Ectodermal cell (in vitro differentiated cells): Measurements from ENCODE around the gene MRPL50.

Experiments used
- H3K27ac ChIP-seq: 2 replicates; pipeline ENCODE4 v1.7.0; 2013; ENCODE audit warnings: mild to moderate bottlenecking, low read depth, low read length; ENCODE audit not compliant: insufficient read depth, poor library complexity, severe bottlenecking
- H3K27me3 ChIP-seq: 2 replicates; pipeline ENCODE4 v1.7.0; 2013; ENCODE audit warnings: mild to moderate bottlenecking, low read length; ENCODE audit not compliant: insufficient read depth, control insufficient read depth, poor library complexity, severe bottlenecking
- H3K36me3 ChIP-seq: one replicate; pipeline ENCODE4 v1.7.0; 2013; ENCODE audit warnings: low read length; ENCODE audit not compliant: control insufficient read depth, insufficient read depth
- H3K4me1 ChIP-seq: one replicate; pipeline ENCODE4 v1.7.0; 2013; ENCODE audit warnings: low read length; ENCODE audit not compliant: control insufficient read depth, insufficient read depth
- H3K4me3 ChIP-seq: 2 replicates; pipeline ENCODE4 v1.7.0; 2013; ENCODE audit warnings: low read depth, low read length, control low read depth; ENCODE audit not compliant: insufficient read depth
- H3K9me3 ChIP-seq: 2 replicates; pipeline ENCODE4 v1.7.0; 2013; ENCODE audit warnings: mild to moderate bottlenecking, low read length, moderate library complexity; ENCODE audit not compliant: control insufficient read depth
- WGBS, 2 experiments: methylation state at CpG; one replicate each; pipeline ENCODE4 v1.1.7; 2013; ENCODE audit warnings: missing lambda C conversion rate in 2 of 2; 5-methylcytosine and 5-hydroxymethylcytosine counted together

The MRPL50 gene

GRCh38 chr9:101365181-101365580 is 33.2 kb downstream of the MRPL50 start:
- no peak overlapping the region for H3K27ac ChIP-seq
- H3K4me3 ChIP-seq, result no peak overlapping the region
- no peaks in the 10 kb centered on the region for H3K36me3 ChIP-seq
- no peaks in the 10 kb centered on the region for H3K27me3 ChIP-seq
- H3K9me3 ChIP-seq, result no peaks in the 10 kb centered on the region
- no peaks in the 10 kb centered on the region for H3K4me1 ChIP-seq

GRCh38 chr9:101362450-101362849 is 36.0 kb downstream of the MRPL50 start:
- no peaks in the 10 kb centered on the region for H3K27me3 ChIP-seq
- H3K4me1 ChIP-seq, result no peaks in the 10 kb centered on the region
- no peak overlapping the region for H3K27ac ChIP-seq
- no peak overlapping the region for H3K4me3 ChIP-seq
- no peaks in the 10 kb centered on the region for H3K9me3 ChIP-seq
- 95 to 98% methylated on average over 5 of the region's 5 CpGs for WGBS, 2 experiments
- H3K36me3 ChIP-seq, result no peaks in the 10 kb centered on the region

DNA sequence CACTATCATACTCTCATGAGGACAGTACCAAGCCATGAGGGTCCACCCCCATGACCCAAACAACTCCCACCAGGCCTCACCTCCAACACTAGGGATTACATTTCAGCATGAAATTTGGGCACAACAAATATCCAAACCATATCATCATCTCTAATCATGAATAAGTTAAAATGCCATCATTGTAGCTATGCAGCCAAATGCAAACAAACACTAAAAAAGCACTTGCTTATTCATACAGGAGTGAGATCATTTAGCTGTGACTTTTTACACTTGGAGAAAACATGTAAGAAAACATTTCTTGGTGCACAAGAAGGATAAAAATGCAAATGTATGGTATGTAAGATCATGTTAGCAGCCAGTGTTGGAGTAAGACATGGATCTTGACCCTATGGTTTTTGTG is 37.8 kb downstream of the MRPL50 start:
- H3K36me3 ChIP-seq, result no peaks in the 10 kb centered on the region
- H3K9me3 ChIP-seq, result no peaks in the 10 kb centered on the region
- no peaks in the 10 kb centered on the region for H3K4me1 ChIP-seq
- no peak overlapping the region for H3K27ac ChIP-seq
- H3K27me3 ChIP-seq, result no peaks in the 10 kb centered on the region
- no peak overlapping the region for H3K4me3 ChIP-seq

DNA sequence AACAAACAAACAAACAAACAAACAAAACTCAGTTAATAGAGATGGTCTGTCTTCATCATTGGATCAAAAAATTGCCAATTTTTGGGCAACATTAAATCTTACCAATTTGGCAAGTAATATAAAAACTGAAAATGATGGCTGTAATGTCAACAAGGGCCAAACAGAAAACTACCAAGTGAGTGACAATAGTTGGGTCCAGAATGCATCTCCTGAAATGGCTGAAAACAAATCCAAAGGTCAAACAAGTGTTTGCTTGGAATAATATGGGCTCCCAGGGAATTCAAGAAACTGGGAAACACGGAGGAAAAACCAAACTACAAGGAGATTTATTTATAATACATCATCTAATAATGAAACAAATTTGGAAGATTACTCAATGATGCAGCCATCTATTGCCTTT is 38.7 kb downstream of the MRPL50 start:
- WGBS, 2 experiments, result no CpG with 5 or more reads among the region's 1 CpG
- H3K4me1 ChIP-seq, result no peaks in the 10 kb centered on the region
- no peak overlapping the region for H3K4me3 ChIP-seq
- H3K27me3 ChIP-seq, result no peaks in the 10 kb centered on the region
- no peaks in the 10 kb centered on the region for H3K9me3 ChIP-seq
- H3K27ac ChIP-seq, result no peak overlapping the region
- no peaks in the 10 kb centered on the region for H3K36me3 ChIP-seq

DNA sequence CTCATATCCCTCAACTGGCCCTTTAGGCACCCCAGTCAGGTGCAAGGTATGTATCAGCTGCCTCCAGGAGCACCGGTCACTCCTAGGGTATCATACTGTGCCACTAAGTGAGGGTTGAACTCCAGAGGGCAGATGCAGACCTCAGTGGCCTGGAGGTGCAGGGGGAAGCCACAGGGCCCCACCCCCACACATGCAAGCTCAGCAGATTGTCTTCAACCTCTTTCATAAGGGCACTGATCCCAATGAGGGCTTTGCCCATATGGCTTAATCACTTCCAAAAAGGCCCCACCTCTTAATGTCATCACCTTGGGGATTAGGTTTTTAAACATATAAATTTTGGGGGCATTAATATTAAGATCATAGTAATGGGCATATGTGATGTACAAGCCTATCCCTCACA is 41.8 kb downstream of the MRPL50 start:
- WGBS, 2 experiments, result 0% methylated on average over 1 of the region's 1 CpG
- Histone ChIP-seq H3K9me3 (no peaks in the 10 kb centered on the region), H3K4me3 (no peak overlapping the region)

GRCh38 chr9:101354765-101355708 is 43.4 kb downstream of the MRPL50 start:
- WGBS, 2 experiments, result 92 to 93% methylated on average over 7 of the region's 7 CpGs
- no peaks in the 10 kb centered on the region for H3K9me3 ChIP-seq

More for the DNA sequence above, 41.8 kb downstream of the MRPL50 start:
- H3K36me3 ChIP-seq, result no peaks in the 10 kb centered on the region
- H3K4me1 ChIP-seq, result no peaks in the 10 kb centered on the region
- H3K27me3 ChIP-seq, result no peaks in the 10 kb centered on the region
- no peak overlapping the region for H3K27ac ChIP-seq

DNA sequence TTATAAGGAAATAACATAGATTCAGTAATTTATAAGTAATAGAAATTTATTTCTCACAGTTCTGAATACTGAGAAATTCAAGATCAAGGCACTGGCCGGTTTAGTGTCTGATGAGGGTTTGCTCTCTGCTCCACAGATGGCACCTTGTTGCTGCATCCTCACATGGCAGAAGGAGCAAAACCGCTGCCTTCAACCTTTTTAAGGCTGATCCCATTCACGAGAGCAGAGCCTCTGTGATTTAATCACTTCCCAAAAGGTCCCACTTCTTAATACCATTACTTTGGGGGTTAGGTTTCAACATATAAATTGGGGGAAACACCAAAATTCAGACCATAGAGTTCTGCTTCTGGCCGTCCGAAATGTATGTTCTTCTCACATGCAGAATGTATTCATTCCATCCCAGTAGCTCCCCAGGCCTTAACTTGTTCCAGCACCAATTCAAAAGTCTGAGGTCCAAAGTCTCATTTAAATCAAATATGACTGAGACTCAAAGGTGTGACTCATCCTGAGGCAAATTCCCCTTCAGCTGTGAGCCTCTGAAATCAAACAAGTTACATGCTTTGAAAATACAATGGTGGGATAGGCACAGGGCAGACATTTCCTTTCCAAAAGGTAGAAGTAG is 44.2 kb downstream of the MRPL50 start:
- Histone ChIP-seq H3K27ac (no peak overlapping the region), H3K9me3 (no peaks in the 10 kb centered on the region), H3K27me3 (no peaks in the 10 kb centered on the region), H3K4me1 (no peaks in the 10 kb centered on the region), H3K36me3 (no peaks in the 10 kb centered on the region), H3K4me3 (no peak overlapping the region)
- WGBS, 2 experiments, result 91 to 96% methylated on average over 5 of the region's 5 CpGs

More at GRCh38 chr9:101354765-101355708, 43.4 kb downstream of the MRPL50 start:
- no peaks in the 10 kb centered on the region for H3K27me3 ChIP-seq
- H3K4me3 ChIP-seq, result no peak overlapping the region
- no peak overlapping the region for H3K27ac ChIP-seq
- H3K4me1 ChIP-seq, result no peaks in the 10 kb centered on the region
- no peaks in the 10 kb centered on the region for H3K36me3 ChIP-seq

- Histone ChIP-seq H3K9me3 (no peaks in the 10 kb centered on the region), H3K4me3 (no peak overlapping the region), H3K36me3 (no peaks in the 10 kb centered on the region), H3K27ac (no peak overlapping the region), H3K4me1 (no peaks in the 10 kb centered on the region), H3K27me3 (no peaks in the 10 kb centered on the region)
- 93 to 98% methylated on average over 2 of the region's 2 CpGs for WGBS, 2 experiments
These were observed 44.7 kb downstream of the MRPL50 start for GRCh38 chr9:101353683-101354082.

DNA sequence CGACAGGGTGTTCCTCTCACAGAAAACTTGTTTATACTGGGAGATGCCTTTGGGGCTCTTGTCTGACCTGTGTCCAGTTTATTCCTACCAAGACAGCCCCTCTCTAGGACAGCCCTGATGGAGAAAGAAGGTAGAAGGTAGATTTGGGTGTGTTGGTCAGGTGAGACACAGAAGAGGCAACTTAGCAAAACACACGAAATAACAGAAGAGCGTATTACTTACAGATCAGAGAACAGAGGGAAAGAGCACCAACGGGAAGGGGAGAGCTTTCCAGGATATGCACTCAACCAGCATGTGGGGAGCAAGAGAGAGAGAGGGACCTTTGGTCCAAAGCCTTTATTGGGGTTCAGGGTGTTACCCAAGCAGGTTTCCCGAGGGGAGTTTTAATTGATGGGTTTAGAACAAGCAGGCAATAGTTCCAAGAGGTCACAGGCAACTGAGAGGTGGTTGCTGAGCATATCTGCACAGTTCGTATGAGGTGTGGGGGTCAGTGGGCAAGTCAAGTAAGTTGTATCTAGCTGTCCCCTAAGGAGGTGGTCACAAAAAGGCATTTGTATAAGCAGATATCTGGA is 45.4 kb downstream of the MRPL50 start:
- no peak overlapping the region for H3K4me3 ChIP-seq
- WGBS, 2 experiments, result 93 to 95% methylated on average over 6 of the region's 6 CpGs
- H3K4me1 ChIP-seq, result no peaks in the 10 kb centered on the region
- H3K36me3 ChIP-seq, result no peaks in the 10 kb centered on the region
- H3K27me3 ChIP-seq, result no peaks in the 10 kb centered on the region
- H3K27ac ChIP-seq, result no peak overlapping the region
- no peaks in the 10 kb centered on the region for H3K9me3 ChIP-seq

GRCh38 chr9:101350285-101350684 is 48.1 kb downstream of the MRPL50 start:
- Histone ChIP-seq H3K27ac (no peak overlapping the region), H3K36me3 (no peaks in the 10 kb centered on the region), H3K27me3 (no peaks in the 10 kb centered on the region), H3K4me1 (no peaks in the 10 kb centered on the region), H3K4me3 (no peak overlapping the region), H3K9me3 (no peaks in the 10 kb centered on the region)
- 78 to 93% methylated on average over 1 of the region's 1 CpG for WGBS, 2 experiments
